Measurements from ENCODE around the gene RETN. TPM values are rescaled to one million over a fixed set of nuclear protein-coding genes. Genes with fewer than 3 reads are reported as not detected.

RETN gene
- total RNA-seq, 1 experiment from 2014 or later: not detected

DNA sequence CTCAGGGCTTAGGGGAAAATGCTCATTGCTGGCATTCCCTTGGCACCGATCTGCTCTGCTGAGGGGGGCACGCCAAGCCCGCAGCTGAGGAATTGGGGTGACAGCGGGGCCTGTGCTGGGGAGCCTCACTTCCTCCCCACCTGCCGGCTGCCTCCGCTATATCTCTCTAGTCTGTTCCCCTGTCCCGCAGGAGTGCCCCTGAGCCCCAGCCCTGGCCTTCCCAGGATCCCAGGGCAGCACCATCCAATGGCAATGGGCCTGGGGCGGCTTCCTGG lies 22.5 kb upstream of the RETN start:
- no peak overlapping the region for H3K4me3 Mint-ChIP-seq (ENCODE audit: unreplicated experiment)

DNA sequence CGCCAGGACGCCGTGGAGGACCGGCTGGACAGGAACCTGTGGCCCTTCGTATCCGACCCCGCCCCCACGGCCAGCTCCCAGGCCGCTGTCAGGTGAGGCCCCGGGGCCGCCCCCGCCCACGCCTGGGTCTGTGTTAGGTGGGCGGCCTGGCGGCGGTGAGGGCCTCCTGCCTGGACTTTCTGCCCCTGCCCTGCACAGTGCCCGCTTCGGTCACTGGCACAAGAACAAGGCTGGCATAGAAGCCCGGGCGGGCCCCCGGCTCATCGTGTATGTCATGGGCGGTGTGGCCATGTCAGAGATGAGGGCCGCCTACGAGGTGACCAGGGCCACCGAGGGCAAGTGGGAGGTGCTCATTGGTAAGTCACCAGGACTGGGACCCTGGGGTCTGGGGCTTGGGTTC lies 21.7 kb upstream of the RETN start:
- intact Hi-C loops (cut with micrococcal nuclease; ENCODE audit: unreplicated experiment): no loop called here
- no peaks in the 10 kb centered on the region for H3K9me3 ChIP-seq
- Mint-ChIP-seq H3K4me1 (ENCODE audit: low read depth, unreplicated experiment) (peaks cover 1% of the 10 kb centered on the region), H3K27me3 (ENCODE audit: insufficient read depth, unreplicated experiment) (no peaks in the 10 kb centered on the region), H3K4me3 (ENCODE audit: unreplicated experiment) (no peak overlapping the region), H3K27ac (ENCODE audit: unreplicated experiment) (no peak overlapping the region), H3K36me3 (ENCODE audit: insufficient read depth, unreplicated experiment) (peaks cover 9% of the 10 kb centered on the region), H3K9me3 (ENCODE audit: unreplicated experiment) (no peaks in the 10 kb centered on the region)
- ChIA-PET CTCF (no interaction called here), POLR2A (no interaction called here)
- TF ChIP-seq, protein P1, sequence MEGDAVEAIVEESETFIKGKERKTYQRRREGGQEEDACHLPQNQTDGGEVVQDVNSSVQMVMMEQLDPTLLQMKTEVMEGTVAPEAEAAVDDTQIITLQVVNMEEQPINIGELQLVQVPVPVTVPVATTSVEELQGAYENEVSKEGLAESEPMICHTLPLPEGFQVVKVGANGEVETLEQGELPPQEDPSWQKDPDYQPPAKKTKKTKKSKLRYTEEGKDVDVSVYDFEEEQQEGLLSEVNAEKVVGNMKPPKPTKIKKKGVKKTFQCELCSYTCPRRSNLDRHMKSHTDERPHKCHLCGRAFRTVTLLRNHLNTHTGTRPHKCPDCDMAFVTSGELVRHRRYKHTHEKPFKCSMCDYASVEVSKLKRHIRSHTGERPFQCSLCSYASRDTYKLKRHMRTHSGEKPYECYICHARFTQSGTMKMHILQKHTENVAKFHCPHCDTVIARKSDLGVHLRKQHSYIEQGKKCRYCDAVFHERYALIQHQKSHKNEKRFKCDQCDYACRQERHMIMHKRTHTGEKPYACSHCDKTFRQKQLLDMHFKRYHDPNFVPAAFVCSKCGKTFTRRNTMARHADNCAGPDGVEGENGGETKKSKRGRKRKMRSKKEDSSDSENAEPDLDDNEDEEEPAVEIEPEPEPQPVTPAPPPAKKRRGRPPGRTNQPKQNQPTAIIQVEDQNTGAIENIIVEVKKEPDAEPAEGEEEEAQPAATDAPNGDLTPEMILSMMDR (IDR thresholded peaks at IDR 0.05; ENCODE audit: insufficient read depth in 1 of 2, low read depth in 1 of 2, low read length in 1 of 2, severe bottlenecking in 1 of 2, unreplicated experiment in 1 of 2): no peak
- no peak overlapping the region for H3K4me3 ChIP-seq (ENCODE audit: low read depth, low read length)
- H3K36me3 ChIP-seq (ENCODE audit: control insufficient read depth, insufficient read depth, low read length): no peaks in the 10 kb centered on the region; the same call in 1 of the 2 replicates
- no peaks in the 10 kb centered on the region for H3K4me1 ChIP-seq
- BruUV-seq (replicated peaks): no TSS peak
- DNase-seq: no peak
- H3K27me3 ChIP-seq (replicated peaks; ENCODE audit: control insufficient read depth, insufficient read depth, low read length): no peaks in the 10 kb centered on the region

More for the DNA sequence above, 22.5 kb upstream of the RETN start:
- CTCF ChIA-PET: no interaction called here
- Mint-ChIP-seq H3K9me3 (ENCODE audit: unreplicated experiment) (no peaks in the 10 kb centered on the region), H3K27me3 (ENCODE audit: insufficient read depth, unreplicated experiment) (no peaks in the 10 kb centered on the region), H3K4me1 (ENCODE audit: low read depth, unreplicated experiment) (no peaks in the 10 kb centered on the region), H3K36me3 (ENCODE audit: insufficient read depth, unreplicated experiment) (peaks cover 9% of the 10 kb centered on the region), H3K27ac (ENCODE audit: unreplicated experiment) (no peak overlapping the region)
- POLR2A ChIA-PET: no interaction called here
- TF ChIP-seq, protein P1 (IDR thresholded peaks at IDR 0.05; ENCODE audit: insufficient read depth in 1 of 2, low read depth in 1 of 2, low read length in 1 of 2, severe bottlenecking in 1 of 2, unreplicated experiment in 1 of 2): no peak
- no TSS peak for BruUV-seq (replicated peaks)
- H3K9me3 ChIP-seq: no peaks in the 10 kb centered on the region
- no peak overlapping the region for H3K4me3 ChIP-seq (ENCODE audit: low read depth, low read length)
- no peaks in the 10 kb centered on the region for H3K27me3 ChIP-seq (replicated peaks; ENCODE audit: control insufficient read depth, insufficient read depth, low read length)
- H3K36me3 ChIP-seq (ENCODE audit: control insufficient read depth, insufficient read depth, low read length): no peaks in the 10 kb centered on the region; the same call in 1 of the 2 replicates
- intact Hi-C loops (cut with micrococcal nuclease; ENCODE audit: unreplicated experiment): no loop called here
- no peak for DNase-seq
- no peaks in the 10 kb centered on the region for H3K4me1 ChIP-seq

DNA sequence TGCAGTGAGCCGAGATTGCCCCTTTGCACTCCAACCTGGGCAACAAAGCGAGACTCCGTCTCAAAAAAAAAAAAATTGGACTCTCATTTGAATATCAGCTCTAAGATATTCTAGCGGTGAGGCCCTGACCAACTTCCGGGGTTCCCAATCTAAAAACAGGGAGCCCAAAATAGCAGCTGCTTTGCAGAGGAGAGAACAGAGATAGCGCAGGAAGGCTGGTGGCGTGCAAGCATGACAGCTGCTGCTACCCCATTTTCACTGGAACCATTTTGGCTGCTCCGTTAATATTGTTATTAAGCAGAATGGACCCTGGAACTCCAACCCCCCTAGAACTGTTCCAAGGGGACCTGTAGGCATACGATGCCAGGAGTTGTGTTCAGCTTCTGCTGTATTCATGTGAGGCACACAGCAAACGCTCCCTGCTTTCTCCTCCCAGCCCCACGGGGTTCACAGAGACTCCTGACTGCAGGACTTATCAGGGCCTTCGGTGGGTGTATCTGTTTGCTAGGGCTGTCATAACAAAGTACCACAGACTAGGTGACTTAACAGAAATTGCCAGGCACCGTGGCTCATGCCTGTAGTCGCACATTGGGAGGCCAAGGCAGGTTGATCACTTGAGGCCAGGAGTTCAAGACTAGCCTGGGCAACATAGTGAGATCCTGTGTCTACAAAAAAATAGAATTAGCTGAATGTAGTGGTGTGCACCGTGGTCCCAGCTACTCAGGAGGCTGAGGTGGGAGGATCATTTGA lies 20.4 kb upstream of the RETN start:
- Histone ChIP-seq H3K9me3 (no peaks in the 10 kb centered on the region), H3K27me3 (replicated peaks; ENCODE audit: control insufficient read depth, insufficient read depth, low read length) (no peaks in the 10 kb centered on the region), H3K4me3 (ENCODE audit: low read depth, low read length) (no peak overlapping the region), H3K36me3 (ENCODE audit: control insufficient read depth, insufficient read depth, low read length) (no peaks in the 10 kb centered on the region; the same call in 1 of the 2 replicates), H3K4me1 (no peaks in the 10 kb centered on the region)
- TF ChIP-seq, protein P1 (IDR thresholded peaks at IDR 0.05; ENCODE audit: insufficient read depth in 1 of 2, low read depth in 1 of 2, low read length in 1 of 2, severe bottlenecking in 1 of 2, unreplicated experiment in 1 of 2): no peak
- intact Hi-C loops (cut with micrococcal nuclease; ENCODE audit: unreplicated experiment): no loop called here
- H3K4me1 Mint-ChIP-seq (ENCODE audit: low read depth, unreplicated experiment): peaks cover 13% of the 10 kb centered on the region
- H3K27me3 Mint-ChIP-seq (ENCODE audit: insufficient read depth, unreplicated experiment): no peaks in the 10 kb centered on the region
- no peak for DNase-seq
- BruUV-seq (replicated peaks): no TSS peak
- no peaks in the 10 kb centered on the region for H3K9me3 Mint-ChIP-seq (ENCODE audit: unreplicated experiment)
- ChIA-PET POLR2A (no interaction called here), CTCF (no interaction called here)
- no peak overlapping the region for H3K4me3 Mint-ChIP-seq (ENCODE audit: unreplicated experiment)
- no peak overlapping the region for H3K27ac Mint-ChIP-seq (ENCODE audit: unreplicated experiment)
- peaks cover 9% of the 10 kb centered on the region for H3K36me3 Mint-ChIP-seq (ENCODE audit: insufficient read depth, unreplicated experiment)
